ENCODE data around the gene GTF3C5.
A peak's percentile ranks its signal among the peaks of the same experiment; 100 is the strongest.

Gene GTF3C5

DNA sequence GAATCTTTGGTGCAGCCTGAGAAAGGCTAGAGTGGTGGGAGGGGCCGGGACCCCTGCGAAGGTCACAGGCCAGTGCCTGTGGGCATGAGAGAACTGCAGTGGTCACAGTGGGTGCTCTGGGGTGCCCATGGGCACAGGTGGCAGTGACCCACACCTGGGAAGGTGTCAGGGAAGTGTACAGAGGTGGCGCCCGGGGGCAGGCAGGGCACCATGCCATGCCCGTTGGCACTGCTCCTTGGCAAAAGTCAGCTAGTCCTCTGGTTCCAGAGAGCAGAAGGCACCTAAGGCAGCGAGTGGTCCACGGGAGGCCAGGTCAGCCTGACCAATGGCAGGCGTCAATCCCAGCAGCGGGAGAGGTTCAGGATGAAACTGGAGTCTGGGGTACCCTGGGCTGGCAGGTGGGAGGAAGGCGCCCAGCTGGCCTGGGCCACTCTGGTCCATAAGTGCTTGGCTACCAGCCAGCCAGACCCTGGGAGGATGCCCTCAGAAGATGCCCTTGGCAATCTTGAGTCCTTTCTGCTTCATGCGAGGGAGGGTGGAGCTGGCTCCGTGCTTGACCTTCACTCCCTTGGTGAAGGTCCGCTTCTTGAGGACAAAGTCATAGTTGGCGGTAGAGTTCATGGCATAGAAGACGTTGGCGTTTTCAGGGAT, 67.4 kb downstream of the GTF3C5 start:
- no peak for DNase-seq

DNA sequence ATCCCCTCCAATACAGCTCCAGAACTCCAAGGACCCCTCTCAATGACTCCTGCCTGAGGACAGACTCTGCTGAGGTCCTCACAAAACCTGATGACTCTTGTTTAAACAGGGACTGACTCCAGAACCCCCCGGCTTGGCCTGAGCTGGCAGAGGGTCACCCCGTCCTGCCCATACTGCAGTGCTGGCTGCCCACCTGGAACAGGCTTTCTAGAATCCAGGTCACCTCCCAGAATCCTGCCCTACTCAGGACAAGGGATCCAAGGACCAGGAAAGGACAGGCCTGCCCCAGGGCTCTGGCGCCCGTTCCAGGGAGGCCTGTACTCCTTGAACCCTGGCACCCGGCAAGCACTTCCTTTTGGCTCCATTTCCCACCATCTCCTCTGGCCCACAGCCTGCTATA, 68.1 kb downstream of the GTF3C5 start:
- DNase-seq: no peak

DNA sequence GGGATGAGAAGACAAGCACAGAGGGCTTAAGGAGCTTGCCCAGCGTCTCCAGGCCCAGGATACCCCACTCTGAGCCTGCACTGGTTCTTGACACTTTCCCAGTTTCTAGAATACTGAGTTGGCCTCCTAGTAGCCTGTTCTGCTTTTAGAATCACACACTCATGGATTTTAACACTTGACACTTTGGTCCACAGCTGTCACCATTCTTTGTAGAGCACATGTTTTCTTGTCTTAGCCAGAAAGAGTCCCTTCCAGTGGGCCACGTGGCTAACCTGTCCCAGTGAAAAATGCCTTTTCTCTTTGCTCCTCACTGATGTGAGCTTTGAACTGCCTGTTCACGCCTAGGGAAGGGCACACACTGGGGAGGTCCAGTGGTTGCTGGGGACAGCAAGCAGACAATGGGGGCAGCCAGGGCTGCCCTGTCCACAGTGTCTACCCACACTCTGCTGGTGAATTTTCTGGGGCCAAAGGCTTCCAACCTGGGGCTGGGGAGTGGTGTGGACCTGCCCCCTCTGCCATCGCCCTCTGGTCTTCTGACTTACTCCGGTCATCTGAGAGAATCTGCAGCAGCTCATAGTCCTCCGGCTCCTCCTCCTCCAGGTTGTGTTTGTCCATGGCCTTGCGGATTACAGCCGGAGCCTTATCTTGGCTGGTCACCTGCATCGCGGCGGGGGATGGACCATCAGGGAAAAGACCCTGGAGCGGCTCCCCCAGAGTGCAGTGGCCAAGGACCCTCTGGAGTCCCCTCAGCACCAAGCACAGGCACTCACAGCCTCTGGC, 69.1 kb downstream of the GTF3C5 start:
- no peak for DNase-seq

DNA sequence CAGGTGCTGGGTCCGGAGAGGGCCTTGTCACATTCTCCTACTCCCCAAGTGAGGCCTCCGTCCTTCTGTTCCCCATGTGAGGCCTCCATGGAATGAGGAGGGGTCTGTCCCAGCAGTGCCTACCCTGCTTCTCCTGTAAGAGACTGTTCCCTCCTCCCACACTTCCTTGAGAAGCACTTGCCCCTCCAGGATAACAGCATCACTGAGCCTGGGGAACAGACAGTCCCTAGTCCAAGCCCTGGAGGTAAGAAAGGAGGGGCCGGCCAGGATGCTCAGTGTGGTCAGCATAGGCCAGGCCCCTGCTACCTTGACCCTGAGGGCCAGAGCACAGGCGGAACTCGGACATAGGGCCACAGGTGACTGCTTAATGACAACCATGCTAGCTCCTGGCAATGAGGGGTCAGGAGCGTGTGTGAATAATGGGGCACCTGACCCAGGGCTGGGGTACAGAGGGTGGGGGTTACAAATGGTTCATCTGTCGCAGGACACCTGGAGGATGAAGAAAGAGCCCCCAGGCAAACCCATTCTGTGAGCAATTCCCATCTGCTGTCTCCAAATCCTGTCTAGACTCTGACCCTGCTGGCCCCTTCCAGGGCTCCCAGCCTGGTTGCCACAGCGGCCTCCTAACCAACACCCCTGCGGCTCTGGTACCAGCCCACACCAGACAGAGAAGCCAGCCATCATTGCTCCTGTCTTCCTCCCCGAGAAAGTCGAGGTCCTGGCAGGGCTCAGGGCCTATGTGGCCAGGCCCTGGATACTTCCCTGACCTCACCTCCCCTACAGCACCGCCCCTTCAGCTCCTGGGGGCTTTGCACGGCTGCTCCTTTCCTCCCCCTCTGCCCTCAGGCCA, 69.9 kb downstream of the GTF3C5 start:
- no peak for DNase-seq

DNA sequence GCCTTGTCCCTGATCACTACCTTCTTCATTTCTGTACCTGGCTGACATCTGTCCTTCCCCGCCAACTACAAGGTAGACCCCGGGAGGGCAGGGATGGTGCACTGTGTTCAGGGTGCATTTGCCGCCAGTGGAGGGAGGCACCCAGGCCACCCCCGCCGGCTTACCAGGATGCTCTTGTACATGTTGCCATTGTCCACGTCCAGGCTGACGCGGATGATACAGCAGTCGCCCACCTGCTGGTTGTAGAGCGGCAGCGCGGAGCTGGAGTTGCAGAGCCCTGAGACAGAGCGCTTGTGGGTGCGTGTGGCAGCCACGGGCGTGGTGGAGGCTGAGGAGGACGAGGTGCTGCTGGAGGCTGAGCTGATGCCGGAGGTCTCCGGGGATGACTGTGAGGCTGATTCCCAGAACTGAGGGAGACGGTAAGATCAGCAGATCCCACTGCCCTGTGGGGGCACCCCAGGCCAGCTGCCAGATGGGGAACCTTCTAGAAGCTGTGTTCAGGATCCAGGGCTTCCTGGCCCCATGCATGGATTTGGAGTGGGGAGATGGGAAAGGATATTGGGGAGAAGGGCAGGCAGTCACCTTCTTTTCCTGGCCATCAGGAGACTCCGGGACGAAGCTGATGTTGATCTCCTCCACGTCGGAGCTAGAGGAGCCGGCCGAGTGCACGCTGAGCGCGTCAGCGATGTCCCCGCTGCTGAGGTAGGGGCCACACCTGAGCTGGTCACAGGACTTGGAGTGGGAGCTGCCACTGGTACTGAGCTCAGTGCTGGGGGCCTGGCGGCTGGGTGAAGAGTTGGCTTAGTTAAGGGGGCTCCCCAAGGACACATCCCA, 70.8 kb downstream of the GTF3C5 start:
- no peak for DNase-seq

DNA sequence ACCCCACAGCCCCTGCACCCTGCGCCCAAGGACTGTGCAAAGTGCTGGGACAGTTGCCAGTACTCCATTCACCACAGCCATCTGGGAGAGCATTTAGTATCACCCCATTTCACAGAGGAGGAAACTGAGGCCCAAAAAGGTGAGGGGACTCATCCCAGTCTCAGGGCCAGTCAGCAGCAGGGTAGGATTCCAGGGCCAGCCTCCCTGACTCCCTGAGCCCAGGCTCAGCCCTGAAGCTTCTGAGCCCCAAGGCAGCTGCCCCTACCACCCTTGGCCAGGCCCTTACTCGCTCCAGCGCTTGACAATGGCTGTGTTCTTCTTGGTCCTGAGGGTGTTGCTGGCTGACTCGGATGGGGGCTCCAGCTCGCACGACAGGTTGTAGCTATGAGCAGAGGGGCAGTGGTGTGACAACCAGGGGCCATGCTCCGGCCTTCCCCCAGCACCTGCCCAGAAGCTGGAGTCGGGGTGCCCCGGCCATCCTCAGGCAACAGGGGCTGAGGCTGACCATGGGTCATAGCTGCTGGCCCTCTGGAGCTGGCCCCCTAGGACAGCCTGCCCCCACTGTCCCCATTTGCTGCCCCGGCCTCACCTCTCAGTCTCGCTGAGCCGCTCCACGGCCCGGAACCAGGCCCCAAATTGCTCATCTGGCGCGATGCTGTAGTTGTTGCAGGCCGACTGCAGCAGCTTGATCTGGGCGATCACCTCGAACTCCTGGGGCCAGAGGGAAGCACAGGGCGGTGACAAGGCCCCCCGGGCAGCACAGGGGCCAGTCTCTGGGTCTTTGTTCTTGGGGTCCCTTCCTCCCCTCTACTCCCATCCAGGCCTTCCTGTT, 71.6 kb downstream of the GTF3C5 start:
- no peak for DNase-seq

DNA sequence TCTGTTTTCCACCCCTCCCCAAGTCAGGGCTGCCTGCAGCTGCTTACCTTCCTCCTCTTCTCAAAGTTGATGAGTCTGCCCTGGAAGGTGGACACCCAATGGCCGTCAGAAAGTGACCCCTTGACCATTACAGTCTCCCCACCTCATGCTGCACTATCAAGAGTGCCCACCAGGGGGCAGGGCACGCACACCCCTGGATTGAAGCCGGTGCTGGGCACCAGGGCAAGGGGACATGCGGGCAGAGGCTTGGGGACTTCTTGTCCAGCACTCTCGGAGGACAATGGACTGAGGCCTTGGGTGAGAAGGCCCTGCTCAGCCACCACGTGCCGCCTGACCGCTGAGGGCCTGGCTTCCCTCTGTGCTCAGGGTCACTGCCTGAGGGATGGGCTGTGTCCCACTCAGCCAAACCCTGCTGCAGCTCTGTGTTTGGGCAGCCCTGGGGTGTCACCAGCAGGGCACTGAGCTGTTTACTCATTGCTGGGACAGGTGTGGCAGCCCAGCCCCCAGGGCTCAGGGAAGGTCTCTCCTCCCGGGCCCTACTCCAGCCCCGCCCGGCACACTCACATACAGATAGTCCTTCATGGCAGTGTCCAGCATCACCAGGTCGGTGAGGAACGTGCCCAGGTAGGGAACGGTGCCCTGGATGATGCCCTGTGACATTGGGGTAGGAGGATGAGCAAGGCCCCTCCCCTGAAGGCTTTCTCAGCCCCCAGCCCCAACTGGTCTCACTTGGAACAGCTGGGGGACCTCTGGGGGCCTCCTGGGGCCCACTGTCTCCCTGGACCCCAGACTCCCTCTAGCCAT, 72.6 kb downstream of the GTF3C5 start:
- DNase-seq: peak; percentile 49

DNA sequence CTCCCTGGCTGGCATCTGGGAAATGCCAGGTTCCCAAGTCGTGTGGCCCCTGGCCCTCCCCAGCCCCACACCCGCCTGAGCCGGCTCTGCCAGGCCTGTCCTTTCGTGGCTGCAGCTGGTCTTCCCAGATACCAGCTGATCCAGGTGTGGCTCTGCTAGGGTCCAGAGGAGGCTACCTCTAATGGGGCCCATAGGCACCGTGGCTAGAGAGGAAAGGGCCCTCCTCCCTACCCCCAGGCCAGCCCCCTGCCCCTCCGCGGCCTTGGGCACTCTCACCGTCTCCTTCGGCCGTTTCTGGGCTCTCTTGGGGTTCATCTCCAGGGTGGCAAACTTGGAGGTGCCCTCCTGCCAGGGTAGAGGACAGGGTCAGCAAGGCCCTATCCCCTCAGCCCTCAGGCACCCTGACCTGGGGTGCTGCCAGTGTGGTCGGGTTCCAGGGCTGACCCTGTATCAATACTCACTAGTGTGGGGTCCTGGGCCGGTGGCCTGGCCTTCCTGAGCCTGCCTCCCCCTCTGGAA, 73.2 kb downstream of the GTF3C5 start:
- no peak for DNase-seq

DNA sequence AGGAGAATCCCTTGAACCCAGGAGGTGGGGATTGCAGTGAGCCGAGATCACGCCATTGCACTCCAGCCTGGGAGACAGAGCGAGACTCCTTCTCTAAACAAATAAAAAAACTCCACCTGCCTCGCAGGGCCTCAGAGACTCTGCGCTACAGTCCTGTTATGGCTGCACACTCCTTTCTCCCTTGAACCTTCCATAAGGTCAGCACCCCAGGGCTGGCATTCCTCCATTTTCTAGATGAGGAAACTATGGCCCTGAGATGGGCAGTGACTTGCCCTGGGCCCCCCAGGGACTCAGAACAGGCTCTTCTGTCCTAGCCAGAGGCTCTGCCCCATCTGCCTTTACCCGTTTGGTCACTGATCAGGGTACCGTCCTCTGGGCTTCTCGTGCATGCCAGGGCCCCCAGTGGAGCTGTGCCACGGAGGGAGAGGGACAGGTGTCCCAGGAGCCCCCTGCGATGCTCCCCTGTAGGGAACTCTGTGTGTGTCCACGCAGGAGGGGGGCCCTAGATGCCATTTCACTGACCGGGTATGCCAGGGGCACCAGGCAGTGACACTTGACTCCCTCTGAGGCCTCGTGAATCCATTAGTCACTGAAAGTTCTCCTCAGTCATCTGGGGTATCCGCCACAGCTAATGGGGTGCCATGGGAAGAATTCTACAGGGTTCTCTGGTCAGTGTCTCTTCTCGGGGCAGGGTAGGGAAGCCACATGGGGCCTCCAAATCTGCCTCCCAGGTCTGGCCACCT, 74.1 kb downstream of the GTF3C5 start:
- no peak for DNase-seq

DNA sequence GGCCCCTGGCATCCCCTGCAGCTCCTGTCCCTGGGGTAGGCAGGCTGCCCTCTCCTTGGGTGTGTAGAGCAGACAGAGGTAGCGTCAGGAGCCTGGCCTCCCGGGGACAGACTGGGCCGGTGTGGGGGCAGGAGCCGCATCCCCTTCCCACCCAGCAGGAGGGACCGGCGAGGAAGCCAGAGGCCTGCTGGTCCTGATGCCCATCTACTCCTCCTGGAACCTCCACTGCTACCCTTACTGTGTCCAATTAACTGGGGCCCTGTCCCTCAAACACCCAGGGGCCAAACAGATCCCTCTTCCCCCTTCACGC, 74.6 kb downstream of the GTF3C5 start:
- no peak for DNase-seq

DNA sequence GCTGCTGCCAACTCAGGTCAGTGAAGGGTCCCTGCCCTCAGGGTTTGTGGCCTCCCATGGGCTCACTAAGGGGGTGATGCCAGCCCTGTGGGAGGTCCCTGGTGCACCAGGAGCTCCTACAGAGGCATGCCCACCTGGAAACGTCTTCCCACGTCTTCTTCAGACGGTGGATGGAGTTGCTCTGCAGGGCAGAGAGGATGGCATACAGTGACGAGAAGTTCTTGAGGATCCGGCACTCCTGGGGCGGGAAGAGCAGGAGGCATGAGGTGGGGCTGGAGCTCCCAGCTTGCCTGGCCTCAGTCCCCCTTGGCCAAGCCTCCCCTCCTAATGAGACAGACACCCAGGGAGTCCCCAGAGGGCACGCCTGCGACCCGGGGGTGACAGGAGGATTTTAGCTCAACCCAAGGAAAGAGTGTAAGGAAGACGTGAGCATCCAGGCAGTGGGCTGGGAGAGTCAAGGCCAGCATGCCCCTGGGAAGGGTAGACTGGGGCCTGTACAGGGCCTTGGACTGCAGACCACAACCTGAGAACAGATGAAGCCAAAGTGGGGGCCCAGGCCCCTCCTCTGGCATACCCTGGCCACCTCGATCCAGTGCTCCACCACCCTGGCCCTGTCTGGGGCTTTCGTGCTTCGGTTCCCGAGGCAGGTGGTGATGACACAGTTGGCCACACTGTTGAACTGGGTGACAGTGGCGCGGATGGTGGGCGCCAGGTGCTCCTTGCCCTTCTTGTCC, 75.9 kb downstream of the GTF3C5 start:
- DNase-seq: no peak

DNA sequence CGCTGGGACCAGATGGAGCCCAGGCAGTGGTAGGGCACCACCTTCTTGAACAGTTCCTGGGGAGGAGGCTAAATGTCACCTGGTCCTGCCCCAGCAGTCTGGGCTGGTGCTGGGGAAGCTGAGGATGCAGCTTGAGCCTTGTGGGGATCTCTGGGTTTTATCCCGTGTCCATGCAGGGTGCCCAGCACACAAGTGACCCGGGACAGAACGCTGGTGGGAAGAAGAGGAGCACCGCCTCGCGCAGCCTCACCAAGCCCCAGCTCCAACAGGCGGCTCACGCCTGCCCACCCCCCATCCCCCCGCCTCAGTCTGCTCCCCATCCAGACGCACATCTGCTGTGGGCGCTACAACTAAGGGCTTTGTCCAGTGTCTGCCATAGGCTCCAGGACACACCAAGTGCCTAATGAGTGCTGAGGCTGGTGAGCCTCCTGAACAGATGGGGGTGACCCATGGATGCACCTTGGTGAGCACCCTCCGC, 76.5 kb downstream of the GTF3C5 start:
- no peak for DNase-seq
